Measurements from ENCODE around the gene MBD3.
"Not testable (repeated sequence)": the region's sequence is repeated elsewhere in the genome, so short reads cannot be mapped to it uniquely, and the experiment has no call there.

MBD3 gene

GRCh38 chr19:1530856-1531255, 61.8 kb downstream of the MBD3 start:
- CTCF ChIA-PET; H3K4me3 ChIP-seq (ENCODE audit: low read depth, low read length); H3K9me3 ChIP-seq (ENCODE audit: control insufficient read depth, insufficient read depth, low read depth, low read length); H3K36me3 ChIP-seq (ENCODE audit: control insufficient read depth in 2 of 2, insufficient read depth in 1 of 2, low read length in 2 of 2); H3K4me1 ChIP-seq (ENCODE audit: control insufficient read depth, insufficient read depth, low read length); H3K27ac ChIP-seq (ENCODE audit: extremely low read depth, low read depth, low read length); POLR2A ChIA-PET: not testable (repeated sequence)
- 0 out of 2 replicates have a peak, but pooled peaks have one; percentile 47 for TF ChIP-seq ZNF121 (tag by site-specific recombination; IDR thresholded peaks at IDR 0.05)

- POLR2A ChIA-PET: no interaction called here
- Histone ChIP-seq H3K4me1 (ENCODE audit: control insufficient read depth, insufficient read depth, low read length) (no peaks in the 10 kb centered on the region), H3K27ac (ENCODE audit: extremely low read depth, low read depth, low read length) (no peak overlapping the region), H3K4me3 (ENCODE audit: low read depth, low read length) (no peak overlapping the region), H3K9me3 (ENCODE audit: control insufficient read depth, insufficient read depth, low read depth, low read length) (no peaks in the 10 kb centered on the region), H3K36me3 (ENCODE audit: control insufficient read depth in 2 of 2, insufficient read depth in 1 of 2, low read length in 2 of 2) (no peaks in the 10 kb centered on the region)
- TF ChIP-seq YY2 (tag by site-specific recombination; IDR thresholded peaks at IDR 0.05) (no peak), ZNF341 (tag by site-specific recombination; IDR thresholded peaks at IDR 0.05; ENCODE audit: low read depth) (peak; percentile 60)
- CTCF ChIA-PET: no interaction called here
Observed at GRCh38 chr19:1529430-1529816, 63.2 kb downstream of the MBD3 start.

GRCh38 chr19:1528596-1529429, 63.9 kb downstream of the MBD3 start:
- Histone ChIP-seq H3K4me3 (ENCODE audit: low read depth, low read length) (no peak overlapping the region), H3K4me1 (ENCODE audit: control insufficient read depth, insufficient read depth, low read length) (no peaks in the 10 kb centered on the region), H3K9me3 (ENCODE audit: control insufficient read depth, insufficient read depth, low read depth, low read length) (no peaks in the 10 kb centered on the region), H3K36me3 (ENCODE audit: control insufficient read depth in 2 of 2, insufficient read depth in 1 of 2, low read length in 2 of 2) (no peaks in the 10 kb centered on the region), H3K27ac (ENCODE audit: extremely low read depth, low read depth, low read length) (no peak overlapping the region)
- CTCF ChIA-PET: no interaction called here
- POLR2A ChIA-PET: no interaction called here
- TF ChIP-seq ZFHX2 (tag by site-specific recombination; conservative IDR thresholded peaks at IDR 0.05): peak; percentile 86
- peak; percentile 61; the same call in 1 of the 2 replicates for TF ChIP-seq HIC1 (tag by site-specific recombination; IDR thresholded peaks at IDR 0.05)
- TF ChIP-seq ZNF366 (tag by site-specific recombination; conservative IDR thresholded peaks at IDR 0.05): no peak
- TF ChIP-seq ZNF398 (tag by site-specific recombination; IDR thresholded peaks at IDR 0.05): no peak
- TF ChIP-seq ZBTB10 (tag by site-specific recombination; IDR thresholded peaks at IDR 0.05): no peak
- peak; percentile 79 for TF ChIP-seq EGR2 (tag by site-specific recombination; IDR thresholded peaks at IDR 0.05; ENCODE audit: low read depth)
- no peak for TF ChIP-seq ZIC2 (tag by site-specific recombination; IDR thresholded peaks at IDR 0.05)
- peak; percentile 92 for TF ChIP-seq ZEB2 (tag by site-specific recombination; IDR thresholded peaks at IDR 0.05)
- TF ChIP-seq ATF2 (tag by site-specific recombination; IDR thresholded peaks at IDR 0.05; ENCODE audit: low read depth): no peak
- TF ChIP-seq PRDM4 (tag by site-specific recombination; IDR thresholded peaks at IDR 0.05): no peak

All from HEK293 (cell line).